Measurements from ENCODE around the gene CASK.

GRCh38 chrX:41470706-41471105, 452.6 kb downstream of the CASK start:
- TF ChIP-seq CTCF (IDR thresholded peaks at IDR 0.05), result no peak
- no peak for TF ChIP-seq POLR2A (IDR thresholded peaks at IDR 0.05)
- TF ChIP-seq EP300 (IDR thresholded peaks at IDR 0.05), result no peak

Data from tibial nerve (tissue), 4 donors.